Stimulated activated CD4-positive, alpha-beta T cell treated with anti-CD3 and anti-CD28 coated beads, Interleukin-4, amount 100 ng/mL, for 48 hours (primary cell): ENCODE data around the gene GOLGB1.
A peak's percentile ranks its signal among the peaks of the same experiment; 100 is the strongest.
"Not testable (repeated sequence)": the region's sequence is repeated elsewhere in the genome, so short reads cannot be mapped to it uniquely, and the experiment has no call there.

Experiments
- DNase-seq, 2 donors: peaks; one replicate each; pipeline ENCODE4 v3.0.0-alpha.2; 2020; ENCODE audit warnings: low read depth in 2 of 2

The GOLGB1 gene

GRCh38 chr3:121749276-121750086 lies at the start of gene GOLGB1:
Gene GOLGB1, minus strand, starts transcription at chr3:121749741. Its CDS starts 18,770 bp downstream, at chr3:121730971.
- DNase-seq: peak; percentile 83 to 91

GRCh38 chr3:121796970-121797369 lies 47.4 kb upstream of the GOLGB1 start:
- no peak for DNase-seq

GRCh38 chr3:121794264-121794983 lies 44.9 kb upstream of the GOLGB1 start:
- no peak for DNase-seq

GRCh38 chr3:121793078-121793477 lies 43.5 kb upstream of the GOLGB1 start:
- DNase-seq: no peak

- no peak for DNase-seq
Observed at GRCh38 chr3:121786485-121786884, 36.9 kb upstream of the GOLGB1 start.

GRCh38 chr3:121782784-121783183 lies 33.2 kb upstream of the GOLGB1 start:
- DNase-seq: not testable (repeated sequence)

- DNase-seq: no peak
Observed at GRCh38 chr3:121781611-121782010, 32.1 kb upstream of the GOLGB1 start.

- not testable (repeated sequence) for DNase-seq
Observed at GRCh38 chr3:121775095-121775494, 25.6 kb upstream of the GOLGB1 start.

GRCh38 chr3:121769246-121769645 lies 19.7 kb upstream of the GOLGB1 start:
- DNase-seq: no peak

- DNase-seq: no peak
Observed at GRCh38 chr3:121768452-121768851, 18.9 kb upstream of the GOLGB1 start.

- no peak for DNase-seq
Observed at GRCh38 chr3:121759541-121760202, 10.1 kb upstream of the GOLGB1 start.

GRCh38 chr3:121758727-121759450 lies 9.3 kb upstream of the GOLGB1 start:
- DNase-seq: no peak

GRCh38 chr3:121757812-121758545 lies 8.4 kb upstream of the GOLGB1 start:
- no peak for DNase-seq

GRCh38 chr3:121757087-121757811 lies 7.7 kb upstream of the GOLGB1 start:
- DNase-seq: no peak

- no peak for DNase-seq
Observed at GRCh38 chr3:121752772-121753171, 3.2 kb upstream of the GOLGB1 start.

GRCh38 chr3:121752261-121752660 lies 2.7 kb upstream of the GOLGB1 start:
- DNase-seq: no peak

- no peak for DNase-seq
Observed at GRCh38 chr3:121750087-121750415, 510 bp upstream of the GOLGB1 start.

- DNase-seq: no peak
Observed at GRCh38 chr3:121748680-121749275, 763 bp downstream of the GOLGB1 start.

- no peak for DNase-seq
Observed at GRCh38 chr3:121747976-121748375, 1.6 kb downstream of the GOLGB1 start.

- DNase-seq: not testable (repeated sequence)
Observed at GRCh38 chr3:121743106-121743505, 6.4 kb downstream of the GOLGB1 start.
